DMS114 treated with DMSO at 0.1 percent for 48 hours (cell line): Measurements from ENCODE around the gene DNAJC22.
"Not testable (repeated sequence)": the region's sequence is repeated elsewhere in the genome, so short reads cannot be mapped to it uniquely, and the experiment has no call there.

Experiments
- DNase-seq: peaks from one replicate; lab custom pipeline; 2025; ENCODE audit not compliant: unreplicated experiment; lab: John Stamatoyannopoulos, UW

Gene DNAJC22

GRCh38 chr12:49346659-49347310 is at the start of gene DNAJC22:
DNAJC22 (plus strand) TSS chr12:49346888; CDS start chr12:49348873, 1,985 bp downstream.
- DNase-seq: no peak

- DNase-seq: no peak
Observed at GRCh38 chr12:49297695-49298060, 49.0 kb upstream of the DNAJC22 start.

DNA sequence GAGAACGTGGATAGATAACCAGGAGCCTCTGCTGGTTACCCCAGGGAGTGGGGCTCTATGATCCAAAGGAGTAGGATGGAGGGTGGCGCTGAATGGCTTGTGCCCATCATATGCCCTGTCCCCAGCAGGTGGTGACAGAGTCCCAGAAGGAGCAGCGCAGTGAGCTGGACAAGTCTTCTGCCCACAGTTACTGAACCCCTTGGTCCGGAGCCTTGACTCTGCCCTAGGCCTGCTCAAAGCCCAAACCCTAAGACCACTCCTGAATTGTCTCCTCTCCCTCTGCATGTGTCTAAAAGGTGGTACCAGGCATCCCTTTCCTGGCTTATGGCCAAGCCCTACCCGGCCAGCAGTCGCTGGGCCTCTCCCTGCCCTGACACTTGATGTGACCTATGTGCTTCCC is 48.5 kb upstream of the DNAJC22 start:
- peak; percentile 21 for DNase-seq

DNA sequence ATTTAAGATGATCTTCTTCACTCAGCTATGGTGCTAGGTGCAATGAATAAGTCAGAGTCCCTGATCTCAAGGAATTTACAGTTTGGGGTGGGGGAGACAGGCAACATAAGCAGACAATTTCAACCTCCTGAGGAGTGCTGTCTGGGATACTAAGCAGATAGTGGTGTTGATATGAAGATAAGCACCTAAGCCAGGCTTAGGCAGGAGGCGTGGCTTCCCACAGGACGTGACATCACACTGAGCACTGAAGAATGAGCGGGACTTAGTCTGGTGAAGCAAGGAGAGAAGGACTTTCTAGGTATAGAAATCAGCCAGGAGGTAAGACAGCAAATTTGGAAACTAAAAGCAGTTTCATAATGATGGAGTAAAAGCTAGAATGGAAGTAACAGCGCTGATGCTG is 44.9 kb upstream of the DNAJC22 start:
- DNase-seq: no peak

GRCh38 chr12:49304161-49304560 is 42.5 kb upstream of the DNAJC22 start:
- DNase-seq: no peak

GRCh38 chr12:49305762-49306510 is 40.8 kb upstream of the DNAJC22 start:
- DNase-seq: no peak

- no peak for DNase-seq
Observed at GRCh38 chr12:49309386-49309785, 37.3 kb upstream of the DNAJC22 start.

DNA sequence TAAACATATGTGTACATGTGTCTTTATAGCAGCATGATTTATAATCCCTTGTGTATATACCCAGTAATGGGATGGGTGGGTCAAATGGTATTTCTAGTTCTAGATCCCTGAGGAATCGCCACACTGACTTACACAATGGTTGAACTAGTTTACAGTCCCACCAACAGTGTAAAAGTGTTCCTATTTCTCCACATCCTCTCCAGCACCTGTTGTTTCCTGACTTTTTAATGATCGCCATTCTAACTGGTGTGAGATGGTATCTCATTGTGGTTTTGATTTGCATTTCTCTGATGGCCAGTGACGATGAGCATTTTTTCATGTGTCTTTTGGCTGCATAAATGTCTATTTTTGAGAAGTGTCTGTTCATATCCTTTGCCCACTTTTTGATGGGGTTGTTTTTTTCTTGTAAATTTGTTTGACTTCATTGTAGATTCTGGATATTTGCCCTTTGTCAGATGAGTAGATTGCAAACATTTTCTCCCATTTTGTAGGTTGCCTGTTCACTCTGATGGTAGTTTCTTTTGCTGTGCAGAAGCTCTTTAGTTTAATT is 36.2 kb upstream of the DNAJC22 start:
- DNase-seq: not testable (repeated sequence)

DNA sequence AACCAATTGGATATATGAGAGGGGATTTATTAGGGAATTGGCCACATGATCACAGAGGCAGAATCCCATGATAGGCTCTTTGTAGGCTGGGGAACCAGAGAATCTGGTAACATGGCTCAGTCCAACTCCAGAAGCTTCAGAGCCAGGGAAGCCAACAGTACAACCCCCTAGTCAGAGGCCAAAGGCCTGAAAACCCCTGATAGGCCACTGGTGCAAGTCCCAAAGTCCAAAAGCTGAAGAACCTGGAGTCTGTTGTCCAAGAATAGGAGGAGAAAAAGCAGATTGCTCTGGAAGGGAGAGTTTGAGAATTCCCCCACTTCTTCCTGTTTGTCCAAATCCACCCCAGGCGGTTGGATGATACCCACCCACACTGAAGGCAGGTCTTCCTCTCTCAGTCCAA is 31.9 kb upstream of the DNAJC22 start:
- no peak for DNase-seq

GRCh38 chr12:49317118-49317517 is 29.6 kb upstream of the DNAJC22 start:
- not testable (repeated sequence) for DNase-seq

DNA sequence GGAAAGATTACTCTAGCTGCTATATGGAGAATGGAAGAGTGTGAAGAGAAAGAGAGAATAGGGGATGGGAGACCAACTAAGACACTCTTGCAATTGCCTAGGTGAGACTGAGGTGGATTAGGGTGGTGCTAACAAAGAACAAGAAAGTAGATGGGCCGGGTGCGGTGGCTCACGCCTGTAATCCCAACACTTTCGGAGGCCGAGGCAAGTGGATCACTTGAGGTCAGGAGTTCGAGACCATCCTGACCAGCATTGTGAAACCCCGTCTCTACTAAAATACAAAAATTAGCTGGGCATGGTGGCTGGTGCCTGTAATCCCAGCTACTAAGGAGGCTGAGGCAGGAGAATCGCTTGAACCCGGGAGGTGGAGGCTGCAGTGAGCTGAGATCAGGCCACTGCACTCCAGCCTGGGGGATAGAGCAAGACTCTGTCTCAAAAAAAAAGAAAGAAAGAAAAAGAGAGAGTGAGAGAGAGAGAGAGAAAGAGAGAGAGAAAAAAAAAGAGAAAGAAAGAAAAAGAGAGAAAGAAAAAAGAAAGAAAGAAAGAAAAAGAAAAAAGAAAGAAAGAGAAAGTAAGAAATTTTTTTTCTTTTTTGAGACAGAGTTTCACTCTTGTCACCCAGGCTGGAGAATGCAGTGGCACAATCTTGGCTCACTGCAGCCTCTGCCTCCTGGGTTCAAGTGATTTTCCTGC is 26.1 kb upstream of the DNAJC22 start:
- DNase-seq: not testable (repeated sequence)

DNA sequence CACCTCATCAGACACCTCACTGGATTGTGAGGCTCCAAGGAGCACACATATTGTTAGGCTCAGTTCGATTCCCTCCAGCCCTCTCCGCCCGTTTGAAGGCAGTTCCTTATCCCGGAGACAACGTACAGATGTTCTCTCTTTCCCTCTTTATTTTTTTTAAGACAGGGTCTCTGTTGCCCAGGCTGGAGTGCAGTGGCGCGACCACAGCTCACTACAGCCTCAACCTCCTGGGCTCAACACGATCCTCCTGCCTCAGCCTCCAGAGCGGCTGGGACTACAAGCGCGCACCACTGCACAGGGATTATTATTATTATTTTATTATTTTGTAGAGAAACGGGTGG is 24.4 kb upstream of the DNAJC22 start:
- DNase-seq: no peak

- peak; percentile 98 for DNase-seq
Observed at GRCh38 chr12:49322708-49323523, 23.8 kb upstream of the DNAJC22 start, which contains the start of gene TROAP. TROAP (plus strand) TSS chr12:49323255; CDS start chr12:49323609, 354 bp downstream.

- DNase-seq: no peak
Observed at GRCh38 chr12:49323524-49324097, 23.1 kb upstream of the DNAJC22 start.

DNA sequence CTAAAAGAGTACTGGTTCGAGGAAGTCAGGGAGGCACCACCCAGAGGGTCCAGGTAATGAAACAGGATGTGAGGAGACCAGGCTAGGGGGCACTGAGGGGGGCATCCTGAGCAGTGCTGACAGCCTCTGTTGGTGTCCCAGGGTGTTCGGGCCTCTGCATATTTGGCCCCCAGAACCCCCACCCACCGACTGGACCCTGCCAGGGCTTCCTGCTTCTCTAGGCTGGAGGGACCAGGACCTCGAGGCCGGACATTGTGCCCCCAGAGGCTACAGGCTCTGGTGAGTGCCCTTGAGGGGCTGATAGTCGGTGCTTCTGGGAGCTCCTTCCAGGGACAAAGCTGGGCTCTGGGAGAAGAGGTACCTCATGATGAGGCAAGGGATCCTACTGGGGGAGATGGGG is 21.1 kb upstream of the DNAJC22 start:
- DNase-seq: no peak

DNA sequence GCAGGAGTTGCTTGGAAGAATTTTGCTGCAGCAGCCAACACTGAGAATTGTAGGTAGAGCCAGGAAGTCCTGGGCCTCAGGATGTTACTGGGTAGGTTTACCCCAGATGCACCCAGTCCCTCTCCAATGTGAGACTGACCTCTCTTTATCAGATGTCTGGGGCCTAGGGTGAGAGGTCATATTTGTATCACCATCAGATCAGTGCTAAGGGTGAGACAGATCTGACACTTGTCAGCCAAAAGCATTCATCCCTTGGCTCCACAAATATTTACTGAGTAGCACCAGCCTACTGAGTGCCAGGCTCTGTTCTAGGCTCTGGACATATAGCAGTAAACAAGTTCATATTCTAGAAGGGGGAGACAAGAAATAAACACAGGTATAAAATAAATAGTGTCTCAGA is 19.3 kb upstream of the DNAJC22 start:
- DNase-seq: no peak

DNA sequence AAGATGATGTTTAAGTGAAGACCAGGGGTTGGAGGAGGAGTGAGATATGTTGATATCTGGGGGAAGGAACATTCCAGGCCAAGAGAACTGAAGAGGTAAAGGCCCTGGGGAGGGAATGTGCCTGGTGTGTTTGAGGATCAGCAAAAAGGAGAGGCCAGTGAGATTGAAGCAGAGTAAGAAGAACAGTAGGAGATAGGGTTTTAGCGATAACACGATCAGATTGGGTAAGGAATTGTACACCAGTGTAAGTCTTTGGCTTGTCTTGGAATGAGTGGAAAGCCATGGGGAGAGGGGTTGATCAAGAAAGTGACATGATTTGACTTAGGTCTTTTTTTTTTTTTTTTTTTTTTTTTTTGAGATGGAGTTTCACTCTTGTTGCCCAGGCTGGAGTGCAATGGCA is 18.8 kb upstream of the DNAJC22 start:
- no peak for DNase-seq

GRCh38 chr12:49328816-49329215 is 17.9 kb upstream of the DNAJC22 start:
- DNase-seq: no peak

- no peak for DNase-seq
Observed at GRCh38 chr12:49330032-49330619, 16.6 kb upstream of the DNAJC22 start.
